ENCODE data around the gene ZNF462. TPM values are rescaled to one million over a fixed set of nuclear protein-coding genes. Genes with fewer than 3 reads are reported as not detected.

ZNF462 gene
- total RNA-seq, 1 experiment from 2014 or later = 164 TPM

DNA sequence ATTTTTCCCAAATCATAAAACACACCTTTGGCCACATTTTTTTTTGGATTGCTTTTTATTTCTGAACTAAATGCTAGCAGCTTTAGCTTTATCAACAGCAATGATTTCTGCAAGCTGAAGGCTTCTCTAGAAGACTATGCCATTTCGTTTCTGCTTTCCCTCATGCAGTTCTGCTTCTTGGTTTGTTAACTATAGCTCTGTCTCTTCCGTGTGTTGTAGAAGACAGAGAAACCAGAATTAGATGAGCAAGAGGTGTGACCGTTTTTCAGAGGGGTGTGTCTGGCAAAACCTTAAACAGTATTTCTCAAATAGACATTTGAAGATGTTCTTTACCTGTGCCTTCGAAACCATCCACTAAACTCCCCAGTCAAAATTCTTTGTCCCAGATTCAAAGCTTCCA, 131.5 kb downstream of the ZNF462 start:
- Mint-ChIP-seq H3K4me1 (no peaks in the 10 kb centered on the region), H3K27me3 (ENCODE audit: low read depth) (no peaks in the 10 kb centered on the region), H3K9me3 (no peaks in the 10 kb centered on the region), H3K27ac (peak overlapping the region in 1 of 3 experiments; percentile 40; a peak in 1 of 7 replicates), H3K4me3 (no peak overlapping the region), H3K36me3 (ENCODE audit: insufficient read depth in 1 of 3, low read depth in 3 of 3) (peaks cover 39 to 81% (median 69%) of the 10 kb centered on the region in 3 experiments; a peak in 6 of 7 replicates)
- H3K27me3 ChIP-seq (ENCODE audit: insufficient read depth, low read length) = no peaks in the 10 kb centered on the region
- H3K18ac ChIP-seq (ENCODE audit: insufficient read length, low read depth, low read length) = no peak overlapping the region
- no peaks in the 10 kb centered on the region for H3K4me1 ChIP-seq (ENCODE audit: insufficient read depth, low read length)
- no peak overlapping the region for H3K14ac ChIP-seq (ENCODE audit: insufficient read depth, low read length)
- no peak overlapping the region for H2AFZ ChIP-seq (ENCODE audit: low read length)
- H3K9me3 ChIP-seq (ENCODE audit: control insufficient read depth, low read depth, low read length) = no peaks in the 10 kb centered on the region
- H2BK120ac ChIP-seq (ENCODE audit: low read depth, low read length, poor library complexity, severe bottlenecking) = no peak overlapping the region
- no peaks in the 10 kb centered on the region for H3K79me2 ChIP-seq (ENCODE audit: insufficient read depth, low read length)
- H2BK20ac ChIP-seq (ENCODE audit: low read depth, low read length, poor library complexity, severe bottlenecking) = no peak overlapping the region
- no CpG with 5 or more reads among the region's 4 CpGs for WGBS (ENCODE audit: extremely low coverage, insufficient read length, low lambda C conversion rate)
- H3K27ac ChIP-seq (ENCODE audit: insufficient read length, low read depth, low read length) = no peak overlapping the region
- no peak overlapping the region for H3K56ac ChIP-seq (ENCODE audit: insufficient read length, low read depth, low read length)
- H3K9ac ChIP-seq (ENCODE audit: extremely low read depth, insufficient read length, low read length) = no peak overlapping the region
- no peak overlapping the region for H2BK15ac ChIP-seq (ENCODE audit: low read depth, low read length)
- TF ChIP-seq, protein P1, sequence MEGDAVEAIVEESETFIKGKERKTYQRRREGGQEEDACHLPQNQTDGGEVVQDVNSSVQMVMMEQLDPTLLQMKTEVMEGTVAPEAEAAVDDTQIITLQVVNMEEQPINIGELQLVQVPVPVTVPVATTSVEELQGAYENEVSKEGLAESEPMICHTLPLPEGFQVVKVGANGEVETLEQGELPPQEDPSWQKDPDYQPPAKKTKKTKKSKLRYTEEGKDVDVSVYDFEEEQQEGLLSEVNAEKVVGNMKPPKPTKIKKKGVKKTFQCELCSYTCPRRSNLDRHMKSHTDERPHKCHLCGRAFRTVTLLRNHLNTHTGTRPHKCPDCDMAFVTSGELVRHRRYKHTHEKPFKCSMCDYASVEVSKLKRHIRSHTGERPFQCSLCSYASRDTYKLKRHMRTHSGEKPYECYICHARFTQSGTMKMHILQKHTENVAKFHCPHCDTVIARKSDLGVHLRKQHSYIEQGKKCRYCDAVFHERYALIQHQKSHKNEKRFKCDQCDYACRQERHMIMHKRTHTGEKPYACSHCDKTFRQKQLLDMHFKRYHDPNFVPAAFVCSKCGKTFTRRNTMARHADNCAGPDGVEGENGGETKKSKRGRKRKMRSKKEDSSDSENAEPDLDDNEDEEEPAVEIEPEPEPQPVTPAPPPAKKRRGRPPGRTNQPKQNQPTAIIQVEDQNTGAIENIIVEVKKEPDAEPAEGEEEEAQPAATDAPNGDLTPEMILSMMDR (conservative IDR thresholded peaks at IDR 0.05) = no peak
- no peak overlapping the region for H2BK5ac ChIP-seq (ENCODE audit: insufficient read length, low read length)
- H3K23ac ChIP-seq (ENCODE audit: insufficient read length, low read depth, low read length) = no peak overlapping the region
- no peak overlapping the region for H4K8ac ChIP-seq (replicated peaks; ENCODE audit: insufficient read length, low read depth, low read length)
- no peaks in the 10 kb centered on the region for H3K23me2 ChIP-seq (ENCODE audit: insufficient read length, low read depth, low read length, poor library complexity, severe bottlenecking)
- DNase-seq = no peak
- H2BK12ac ChIP-seq (ENCODE audit: insufficient read length, low read depth, low read length) = no peak overlapping the region
- H3T11ph ChIP-seq (ENCODE audit: low read length) = no peak overlapping the region
- no peak overlapping the region for H4K5ac ChIP-seq (ENCODE audit: insufficient read length, low read depth, low read length)
- H4K91ac ChIP-seq (ENCODE audit: insufficient read length, low read depth, low read length) = no peak overlapping the region
- no peaks in the 10 kb centered on the region for H4K20me1 ChIP-seq (ENCODE audit: control insufficient read depth, insufficient read depth, insufficient read length)
- H2AK5ac ChIP-seq (ENCODE audit: insufficient read length, low read length) = no peak overlapping the region
- H3K4ac ChIP-seq (ENCODE audit: low read depth, low read length) = no peak overlapping the region
- H3K79me1 ChIP-seq (ENCODE audit: insufficient read depth, low read depth, low read length, poor library complexity, severe bottlenecking) = peaks cover 2% of the 10 kb centered on the region
- H3K4me2 ChIP-seq (ENCODE audit: insufficient read depth, insufficient read length, low read length) = no peak overlapping the region
